Measurements from ENCODE around the gene WWOX.

Gene WWOX

GRCh38 chr16:78479723-78480122 is 380.3 kb downstream of the WWOX start:
- no peak for DNase-seq

- DNase-seq: no peak
Measured at GRCh38 chr16:78480588-78480987, 381.1 kb downstream of the WWOX start.

- peak; percentile 77 for DNase-seq
Measured at GRCh38 chr16:78483124-78483992, 383.9 kb downstream of the WWOX start.

GRCh38 chr16:78484509-78485058 is 385.1 kb downstream of the WWOX start:
- no peak for DNase-seq

- peak; percentile 67 for DNase-seq
Measured at GRCh38 chr16:78485188-78485916, 385.9 kb downstream of the WWOX start.

- no peak for DNase-seq
Measured at GRCh38 chr16:78485917-78486257, 386.4 kb downstream of the WWOX start.

- no peak for DNase-seq
Measured at GRCh38 chr16:78487471-78487870, 388.0 kb downstream of the WWOX start.

- DNase-seq: no peak
Measured at GRCh38 chr16:78489072-78489471, 389.6 kb downstream of the WWOX start.

- DNase-seq: no peak
Measured at GRCh38 chr16:78489631-78490030, 390.2 kb downstream of the WWOX start.

- no peak for DNase-seq
Measured at GRCh38 chr16:78490431-78490830, 391.0 kb downstream of the WWOX start.

- DNase-seq: no peak
Measured at GRCh38 chr16:78490847-78491246, 391.4 kb downstream of the WWOX start.

- DNase-seq: no peak
Measured at GRCh38 chr16:78493573-78493972, 394.1 kb downstream of the WWOX start.

GRCh38 chr16:78494105-78494504 is 394.7 kb downstream of the WWOX start:
- DNase-seq: no peak

- DNase-seq: no peak
Measured at GRCh38 chr16:78494674-78495073, 395.2 kb downstream of the WWOX start.

- no peak for DNase-seq
Measured at GRCh38 chr16:78496189-78496588, 396.7 kb downstream of the WWOX start.

GRCh38 chr16:78499399-78499798 is 399.9 kb downstream of the WWOX start:
- DNase-seq: no peak

GRCh38 chr16:78500659-78501270 is 401.3 kb downstream of the WWOX start:
- no peak for DNase-seq

- no peak for DNase-seq
Measured at GRCh38 chr16:78501744-78502143, 402.3 kb downstream of the WWOX start.

- DNase-seq: no peak
Measured at GRCh38 chr16:78502812-78503350, 403.4 kb downstream of the WWOX start.

GRCh38 chr16:78503602-78504001 is 404.1 kb downstream of the WWOX start:
- DNase-seq: peak; percentile 93

GRCh38 chr16:78504401-78504851 is 405.0 kb downstream of the WWOX start:
- peak; percentile 42 for DNase-seq

GRCh38 chr16:78505036-78505435 is 405.6 kb downstream of the WWOX start:
- DNase-seq: no peak
